SK-N-SH (cell line): ENCODE measurements around the gene MIEN1. TPM values are rescaled to one million over a fixed set of nuclear protein-coding genes. Genes with fewer than 3 reads are reported as not detected.

Experiments used
- CTCF ChIA-PET: fragments of 300-600, 350-600 bp; formaldehyde crosslinking; extraction: SDS; loops from one replicate; lab custom pipeline; 2021; lab: Yijun Ruan, JAX
- POLR2A ChIA-PET: fragments of 350-600 bp; sonication (Branson Sonifier 250); formaldehyde crosslinking; extraction: SDS; loops from one replicate; lab custom pipeline; 2020; ENCODE audit warnings: antibody characterized with exemption, inconsistent platforms; lab: Yijun Ruan, JAX
- DNase-seq: peaks from one replicate; pipeline ENCODE4 v3.0.0; 2012
- H2AFZ ChIP-seq: fragments of 200-600 bp; sonication (generic); 2 replicates; pipeline ENCODE4 v1.8.1; 2016; ENCODE audit warnings: antibody characterized with exemption, mild to moderate bottlenecking, low read depth
- H3F3A ChIP-seq: fragments of 200-600 bp; sonication (generic); replicated peaks from 2 replicates; pipeline ENCODE3; 2016; ENCODE audit warnings: antibody characterized with exemption, mild to moderate bottlenecking; ENCODE audit not compliant: insufficient read depth
- H3K27ac ChIP-seq, 2 experiments: fragments of 200-500 bp in 1 of 2; fragments of 200-600 bp in 1 of 2; sonication (Bioruptor generic) in 1 of 2; sonication (generic), shearing (Covaris generic) in 1 of 2; 2 replicates each; pipeline versions ENCODE4 v1.5.1 to v1.6.1; 2014 to 2016; ENCODE audit warnings: low read depth in 2 of 2, inconsistent platforms in 1 of 2, low read length in 1 of 2, mild to moderate bottlenecking in 1 of 2, mixed read lengths in 1 of 2
- H3K27me3 ChIP-seq: fragments of 200-600 bp; sonication (generic), shearing (Covaris generic); 2 replicates; pipeline ENCODE4 v1.6.1; 2016; ENCODE audit warnings: mixed run types; ENCODE audit not compliant: insufficient read depth
- H3K36me3 ChIP-seq, 2 experiments: fragments of 200-500 bp in 1 of 2; fragments of 200-600 bp in 1 of 2; sonication (Bioruptor generic) in 1 of 2; sonication (generic) in 1 of 2; replicated peaks in 1 of 2; 2 replicates each; pipeline versions ENCODE3 to v1.5.1; 2014 to 2016; ENCODE audit warnings: low read length in 1 of 2, mild to moderate bottlenecking in 1 of 2; ENCODE audit not compliant: insufficient read depth in 2 of 2, control insufficient read depth in 1 of 2
- H3K4me1 ChIP-seq, 2 experiments: fragments of 200-500 bp in 1 of 2; fragments of 200-600 bp in 1 of 2; sonication (Bioruptor generic) in 1 of 2; sonication (generic), shearing (Covaris generic) in 1 of 2; 2 replicates each; pipeline versions ENCODE4 v1.5.1 to v1.6.1; 2014 to 2016; ENCODE audit warnings: low read depth in 1 of 2, low read length in 1 of 2, mixed run types in 1 of 2; ENCODE audit not compliant: insufficient read depth in 2 of 2, control insufficient read depth in 1 of 2
- H3K4me2 ChIP-seq: fragments of 200-600 bp; sonication (generic), shearing (Covaris generic); 2 replicates; pipeline ENCODE4 v1.6.1; 2017; ENCODE audit warnings: mixed run types
- H3K4me3 ChIP-seq, 2 experiments: fragments of 200-500 bp in 1 of 2; fragments of 200-600 bp in 1 of 2; sonication (Bioruptor generic) in 1 of 2; sonication (generic), shearing (Covaris generic) in 1 of 2; 2 replicates each; pipeline versions ENCODE4 v1.5.1 to v1.8.1; 2014 to 2016; ENCODE audit warnings: low read depth in 2 of 2, inconsistent platforms in 1 of 2, low read length in 1 of 2, mild to moderate bottlenecking in 1 of 2, mixed read lengths in 1 of 2, moderate library complexity in 1 of 2
- H3K79me2 ChIP-seq: fragments of 200-600 bp; sonication (generic); 2 replicates; pipeline ENCODE4 v1.8.1; 2017; ENCODE audit warnings: mild to moderate bottlenecking; ENCODE audit not compliant: insufficient read depth
- H3K9ac ChIP-seq: fragments of 200-600 bp; sonication (generic); 2 replicates; pipeline ENCODE4 v1.6.1; 2017; ENCODE audit warnings: mixed run types
- H3K9me2 ChIP-seq: fragments of 200-600 bp; sonication (generic); 2 replicates; pipeline ENCODE4 v1.6.1; 2017; ENCODE audit warnings: mixed run types
- H3K9me3 ChIP-seq: fragments of 200-600 bp; sonication (generic); 2 replicates; pipeline ENCODE4 v1.6.1; 2017; ENCODE audit warnings: mixed run types, mild to moderate bottlenecking, moderate library complexity
- H4K20me1 ChIP-seq: fragments of 200-600 bp; sonication (generic); 2 replicates; pipeline ENCODE4 v1.6.1; 2017; ENCODE audit warnings: mild to moderate bottlenecking, mixed run types; ENCODE audit not compliant: insufficient read depth
- CHD2 ChIP-seq: fragments of 150-350 bp; IDR thresholded peaks from 2 replicates; pipeline ENCODE4 v1.6.1; 2018; ENCODE audit warnings: low read length; ENCODE audit not compliant: partially characterized antibody
- EZH2phosphoT487 ChIP-seq: fragments of 200-600 bp; sonication (generic); IDR thresholded peaks from 2 replicates; pipeline ENCODE4 v1.6.1; 2017; ENCODE audit warnings: low read depth, mixed run types, mild to moderate bottlenecking, antibody characterized with exemption, moderate library complexity, borderline replicate concordance
- GABPA ChIP-seq: IDR thresholded peaks from 2 replicates; pipeline ENCODE4 v1.4.0; 2012; ENCODE audit warnings: low read depth, mild to moderate bottlenecking
- GATA2 ChIP-seq: sonication (generic); formaldehyde crosslinking; IDR thresholded peaks from 2 replicates; pipeline ENCODE4 v1.5.0; 2020; ENCODE audit warnings: mild to moderate bottlenecking, missing genetic modification reagents
- JUND ChIP-seq: IDR thresholded peaks from 2 replicates; pipeline ENCODE4 v1.4.0; 2012
- MXI1 ChIP-seq: IDR thresholded peaks from 2 replicates; pipeline ENCODE4 v1.6.1; 2012; ENCODE audit warnings: mild to moderate bottlenecking, low read depth, low read length, improper control_type of control experiment
- RAD21 ChIP-seq: IDR thresholded peaks from 2 replicates; pipeline ENCODE4 v1.6.1; 2012; ENCODE audit warnings: mild to moderate bottlenecking, low read length
- SIN3A ChIP-seq: IDR thresholded peaks from 2 replicates; pipeline ENCODE4 v1.6.1; 2012; ENCODE audit warnings: low read depth, mild to moderate bottlenecking, low read length, moderate library complexity, borderline replicate concordance
- SMC3 ChIP-seq: IDR thresholded peaks from 2 replicates; pipeline ENCODE4 v1.6.1; 2012; ENCODE audit warnings: low read depth, low read length, improper control_type of control experiment
- TEAD4 ChIP-seq: IDR thresholded peaks from 2 replicates; pipeline ENCODE4 v1.4.0; 2012; ENCODE audit warnings: mild to moderate bottlenecking, borderline replicate concordance; ENCODE audit not compliant: insufficient read depth
- YY1 ChIP-seq: IDR thresholded peaks from 2 replicates; pipeline ENCODE4 v1.4.0; 2012; ENCODE audit warnings: low read depth, mild to moderate bottlenecking
- WGBS: methylation state at CpG from one replicate; pipeline ENCODE4 v1.1.6; 2017; ENCODE audit warnings: low lambda C conversion rate; 5-methylcytosine and 5-hydroxymethylcytosine counted together
- polyA plus RNA-seq, 3 experiments: library from polyadenylated mRNA; depleted of rRNA; stranded (reverse); fragments of >200 nt; gene quantifications; 2 replicates each; pipeline ENCODE4 v1.2.3, GENCODE V29; 2012
- small RNA-seq, 7 experiments: library from RNA; depleted of rRNA; stranded (forward); fragments of <200 nt; gene quantifications; one replicate each; pipeline ENCODE3, GENCODE V24; 2012
- TF ChIP-seq, protein P1 (sequence below): fragments of 150-350 bp; IDR thresholded peaks from 2 replicates; pipeline ENCODE4 v1.6.1; 2016; ENCODE audit warnings: mild to moderate bottlenecking, low read depth, low read length
- TF ChIP-seq, protein P2 (sequence below): IDR thresholded peaks from 2 replicates; pipeline ENCODE4 v1.4.0; 2012; ENCODE audit warnings: low read depth, borderline replicate concordance
- TF ChIP-seq, protein P3 (sequence below): IDR thresholded peaks from 2 replicates; pipeline ENCODE4 v1.4.0; 2012; ENCODE audit warnings: low read depth, borderline replicate concordance
- TF ChIP-seq, protein P4 (sequence below): IDR thresholded peaks from 2 replicates; pipeline ENCODE4 v1.4.0; 2012; ENCODE audit warnings: low read depth

The MIEN1 gene
- polyA plus RNA-seq, 1 of the 3 experiments (the other 2 are of a cell fraction), result 100 TPM

DNA sequence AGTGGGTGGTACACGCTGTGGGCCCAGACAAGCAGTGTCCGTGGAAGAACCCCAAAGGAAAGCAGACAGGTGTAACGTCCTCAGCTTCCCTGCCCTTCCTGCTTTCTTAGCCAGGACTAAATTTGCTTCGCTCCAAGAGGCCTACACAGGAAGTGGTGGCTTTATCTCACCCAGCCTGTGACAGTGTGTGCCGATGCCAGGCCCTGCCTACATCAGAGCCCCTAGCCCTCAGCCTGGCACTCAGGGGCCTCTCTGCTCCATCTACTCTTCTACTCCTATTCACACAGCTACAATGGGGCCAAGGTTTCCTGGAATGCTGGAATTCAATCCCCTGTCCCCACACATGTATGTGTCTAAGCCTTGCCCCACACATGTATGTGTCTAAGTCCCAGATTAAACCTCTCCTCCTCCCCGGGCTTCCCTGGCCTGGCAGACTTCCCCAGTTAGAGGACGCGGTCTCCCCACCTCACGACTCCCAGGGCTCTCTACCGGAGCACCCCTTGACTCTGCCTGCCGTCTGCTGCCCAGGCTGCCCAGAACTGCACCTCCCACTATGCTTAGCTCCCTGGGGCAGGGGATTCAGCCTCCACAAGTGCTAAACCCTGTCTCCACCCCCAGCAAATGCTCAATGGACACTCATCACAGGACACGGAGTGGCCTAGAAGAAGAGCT lies 50.7 kb downstream of the MIEN1 start:
- 84% methylated on average over 10 of the region's 12 CpGs for WGBS
- no peaks in the 10 kb centered on the region for H3K36me3 ChIP-seq
- no peak overlapping the region for H3K4me3 ChIP-seq
- H3K27ac ChIP-seq, result no peak overlapping the region
- CTCF ChIA-PET, result interaction anchor here (0.6 to 15.0 kb wide), 6 partner anchors 9 to 220 kb away, joined by 3 to 279 read pairs (median 4); partner anchors contain the start of genes PNMT and PPP1R1B
- no peak overlapping the region for H3K4me2 ChIP-seq
- TF ChIP-seq SMC3 (no peak), SIN3A (no peak), JUND (no peak), GATA2 (no peak), YY1 (no peak), CHD2 (no peak), RAD21 (no peak), MXI1 (no peak), GABPA (no peak), TEAD4 (no peak), EZH2phosphoT487 (no peak)
- TF ChIP-seq, protein P1, sequence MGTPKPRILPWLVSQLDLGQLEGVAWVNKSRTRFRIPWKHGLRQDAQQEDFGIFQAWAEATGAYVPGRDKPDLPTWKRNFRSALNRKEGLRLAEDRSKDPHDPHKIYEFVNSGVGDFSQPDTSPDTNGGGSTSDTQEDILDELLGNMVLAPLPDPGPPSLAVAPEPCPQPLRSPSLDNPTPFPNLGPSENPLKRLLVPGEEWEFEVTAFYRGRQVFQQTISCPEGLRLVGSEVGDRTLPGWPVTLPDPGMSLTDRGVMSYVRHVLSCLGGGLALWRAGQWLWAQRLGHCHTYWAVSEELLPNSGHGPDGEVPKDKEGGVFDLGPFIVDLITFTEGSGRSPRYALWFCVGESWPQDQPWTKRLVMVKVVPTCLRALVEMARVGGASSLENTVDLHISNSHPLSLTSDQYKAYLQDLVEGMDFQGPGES, result no peak
- TF ChIP-seq, protein P2, sequence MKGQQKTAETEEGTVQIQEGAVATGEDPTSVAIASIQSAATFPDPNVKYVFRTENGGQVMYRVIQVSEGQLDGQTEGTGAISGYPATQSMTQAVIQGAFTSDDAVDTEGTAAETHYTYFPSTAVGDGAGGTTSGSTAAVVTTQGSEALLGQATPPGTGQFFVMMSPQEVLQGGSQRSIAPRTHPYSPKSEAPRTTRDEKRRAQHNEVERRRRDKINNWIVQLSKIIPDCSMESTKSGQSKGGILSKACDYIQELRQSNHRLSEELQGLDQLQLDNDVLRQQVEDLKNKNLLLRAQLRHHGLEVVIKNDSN, result no peak
- TF ChIP-seq, protein P3, sequence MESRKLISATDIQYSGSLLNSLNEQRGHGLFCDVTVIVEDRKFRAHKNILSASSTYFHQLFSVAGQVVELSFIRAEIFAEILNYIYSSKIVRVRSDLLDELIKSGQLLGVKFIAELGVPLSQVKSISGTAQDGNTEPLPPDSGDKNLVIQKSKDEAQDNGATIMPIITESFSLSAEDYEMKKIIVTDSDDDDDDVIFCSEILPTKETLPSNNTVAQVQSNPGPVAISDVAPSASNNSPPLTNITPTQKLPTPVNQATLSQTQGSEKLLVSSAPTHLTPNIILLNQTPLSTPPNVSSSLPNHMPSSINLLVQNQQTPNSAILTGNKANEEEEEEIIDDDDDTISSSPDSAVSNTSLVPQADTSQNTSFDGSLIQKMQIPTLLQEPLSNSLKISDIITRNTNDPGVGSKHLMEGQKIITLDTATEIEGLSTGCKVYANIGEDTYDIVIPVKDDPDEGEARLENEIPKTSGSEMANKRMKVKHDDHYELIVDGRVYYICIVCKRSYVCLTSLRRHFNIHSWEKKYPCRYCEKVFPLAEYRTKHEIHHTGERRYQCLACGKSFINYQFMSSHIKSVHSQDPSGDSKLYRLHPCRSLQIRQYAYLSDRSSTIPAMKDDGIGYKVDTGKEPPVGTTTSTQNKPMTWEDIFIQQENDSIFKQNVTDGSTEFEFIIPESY, result no peak
- TF ChIP-seq, protein P4, sequence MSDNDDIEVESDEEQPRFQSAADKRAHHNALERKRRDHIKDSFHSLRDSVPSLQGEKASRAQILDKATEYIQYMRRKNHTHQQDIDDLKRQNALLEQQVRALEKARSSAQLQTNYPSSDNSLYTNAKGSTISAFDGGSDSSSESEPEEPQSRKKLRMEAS, result no peak
- no peaks in the 10 kb centered on the region for H3K9me3 ChIP-seq
- DNase-seq, result no peak
- H3K9me2 ChIP-seq, result no peaks in the 10 kb centered on the region
- H3K79me2 ChIP-seq, result no peaks in the 10 kb centered on the region
- H3K4me1 ChIP-seq, result no peaks in the 10 kb centered on the region
- POLR2A ChIA-PET, result interaction anchor here (1.1 kb wide), 1 partner anchor 8 kb away, joined by 4 read pairs; the partner anchor contains the start of gene PGAP3
- no peaks in the 10 kb centered on the region for H3K27me3 ChIP-seq
- no peaks in the 10 kb centered on the region for H4K20me1 ChIP-seq
- no peak overlapping the region for H3K9ac ChIP-seq
- no peak overlapping the region for H2AFZ ChIP-seq
- H3F3A ChIP-seq, result no peaks in the 10 kb centered on the region

Small RNA genes within 50 kb of the gene (small RNA-seq; reads per million reads assigned to genes)
- 0 reads per million in 7 experiments for gene MIR4728

Other genes with a start within 250 kb of the MIEN1 start
- not detected in 2 replicates for gene NEUROD2, start 122.6 kb downstream of the MIEN1 start, polyA plus RNA-seq (2012; rRNA removed)
- gene PPP1R1B, start 103.6 kb downstream of the MIEN1 start, polyA plus RNA-seq (2012; rRNA removed), result 0.05 and 0.07 TPM in 2 replicates
- 76.8 and 78.0 TPM in 2 replicates for gene STARD3, start 93.4 kb downstream of the MIEN1 start, polyA plus RNA-seq (2012; rRNA removed)
- gene TCAP, start 65.2 kb downstream of the MIEN1 start, polyA plus RNA-seq (2012; rRNA removed), result 0.43 and 0.67 TPM in 2 replicates
- 0.05 and 0.07 TPM in 2 replicates for gene PNMT, start 62.1 kb downstream of the MIEN1 start, polyA plus RNA-seq (2012; rRNA removed)
- gene PGAP3, start 42.5 kb downstream of the MIEN1 start, polyA plus RNA-seq (2012; rRNA removed), result 20.9 and 25.8 TPM in 2 replicates
- 1.9 and 2.6 TPM in 2 replicates for gene ERBB2, start 30.5 kb downstream of the MIEN1 start, polyA plus RNA-seq (2012; rRNA removed)
- gene GRB7, start 7.4 kb upstream of the MIEN1 start, polyA plus RNA-seq (2012; rRNA removed), result not detected in 2 replicates
- gene IKZF3, start 133.8 kb upstream of the MIEN1 start, polyA plus RNA-seq (2012; rRNA removed), result not detected in 2 replicates
- not detected in 2 replicates for gene ZPBP2, start 137.7 kb upstream of the MIEN1 start, polyA plus RNA-seq (2012; rRNA removed)
- gene GSDMB, start 188.1 kb upstream of the MIEN1 start, polyA plus RNA-seq (2012; rRNA removed), result 2.4 and 3.6 TPM in 2 replicates
- 27.8 and 38.5 TPM in 2 replicates for gene ORMDL3, start 197.1 kb upstream of the MIEN1 start, polyA plus RNA-seq (2012; rRNA removed)
- not detected in 2 replicates for gene LRRC3C, start 197.2 kb upstream of the MIEN1 start, polyA plus RNA-seq (2012; rRNA removed)
- gene GSDMA, start 232.5 kb upstream of the MIEN1 start, polyA plus RNA-seq (2012; rRNA removed), result not detected in 2 replicates